PC-9 (cell line): Measurements from ENCODE around the gene MPL. TPM values are rescaled to one million over a fixed set of nuclear protein-coding genes. Genes with fewer than 3 reads are reported as not detected.

Experiments
- BruUV-seq: library from RNA; stranded (reverse); fragments of 400-500 nt; replicated peaks from 2 replicates; lab custom pipeline; 2021; lab: Mats Ljungman, UMichigan
- CTCF ChIA-PET: fragments of 300-600 bp; sonication (Branson Sonifier 250); formaldehyde crosslinking; loops from one replicate; lab custom pipeline; 2022; ENCODE audit warnings: antibody characterized with exemption; lab: Charles Lee
- POLR2A ChIA-PET: fragments of 300-600 bp; sonication (Branson Sonifier 250); formaldehyde crosslinking; loops from one replicate; lab custom pipeline; 2022; ENCODE audit warnings: antibody characterized with exemption; ENCODE audit not compliant: unreplicated experiment; lab: Charles Lee
- DNase-seq, 2 experiments: peaks; one replicate each; pipeline versions ENCODE4 v3.0.0 to v3.0.0-alpha.2; 2015 to 2022; ENCODE audit warnings: mixed read lengths in 1 of 2
- H2AFZ ChIP-seq: fragments of 200-600 bp; sonication (generic); 2 replicates; pipeline ENCODE4 v1.8.1; 2017; ENCODE audit warnings: antibody characterized with exemption
- H3F3A ChIP-seq: fragments of 200-600 bp; sonication (generic); 2 replicates; pipeline ENCODE4 v1.8.1; 2017; ENCODE audit warnings: antibody characterized with exemption, mild to moderate bottlenecking, low read depth; ENCODE audit not compliant: insufficient read depth
- H3K27ac ChIP-seq: fragments of 200-600 bp; sonication (generic); 2 replicates; pipeline ENCODE4 v1.6.1; 2016; ENCODE audit warnings: mixed run types
- H3K27me3 ChIP-seq: fragments of 200-600 bp; sonication (generic); 2 replicates; pipeline ENCODE4 v1.6.1; 2016; ENCODE audit warnings: low read depth, mixed run types; ENCODE audit not compliant: insufficient read depth
- H3K36me3 ChIP-seq: fragments of 200-600 bp; sonication (generic); 2 replicates; pipeline ENCODE4 v1.6.1; 2016; ENCODE audit warnings: low read depth, mixed run types
- H3K4me1 ChIP-seq: fragments of 200-600 bp; sonication (generic); replicated peaks from 2 replicates; pipeline ENCODE4 v1.6.1; 2016; ENCODE audit warnings: mixed run types; ENCODE audit not compliant: insufficient read depth
- H3K4me2 ChIP-seq: fragments of 200-600 bp; sonication (generic); 2 replicates; pipeline ENCODE4 v1.6.1; 2017; ENCODE audit warnings: mixed run types
- H3K4me3 ChIP-seq: fragments of 200-600 bp; sonication (generic); 2 replicates; pipeline ENCODE4 v1.6.1; 2016; ENCODE audit warnings: mixed run types
- H3K79me2 ChIP-seq: fragments of 200-600 bp; sonication (generic); 2 replicates; pipeline ENCODE4 v1.6.1; 2017; ENCODE audit warnings: low read depth, mixed run types
- H3K9me2 ChIP-seq: fragments of 200-600 bp; sonication (generic); 2 replicates; pipeline ENCODE4 v1.8.1; 2017; ENCODE audit warnings: mild to moderate bottlenecking; ENCODE audit not compliant: insufficient read depth
- H3K9me3 ChIP-seq: fragments of 200-600 bp; sonication (generic); 2 replicates; pipeline ENCODE4 v1.8.1; 2016; ENCODE audit warnings: low read depth; ENCODE audit not compliant: insufficient read depth
- H4K20me1 ChIP-seq: fragments of 200-600 bp; sonication (generic); 2 replicates; pipeline ENCODE4 v1.8.1; 2017; ENCODE audit not compliant: insufficient read depth
- CTCF ChIP-seq: fragments of 200-600 bp; sonication (generic); conservative IDR thresholded peaks from 2 replicates; pipeline ENCODE4 v1.6.1; 2017; ENCODE audit warnings: mixed run types, antibody characterized with exemption, mild to moderate bottlenecking, moderate library complexity
- EZH2 ChIP-seq: fragments of 200-600 bp; sonication (generic); IDR thresholded peaks from 2 replicates; pipeline ENCODE4 v1.8.0; 2017; ENCODE audit warnings: antibody characterized with exemption, low read depth
- intact Hi-C: fragments of 100-400 bp; cut with micrococcal nuclease; formaldehyde crosslinking; loops from one replicate; pipeline ENCODE4 v1.10.0; 2022; ENCODE audit not compliant: unreplicated experiment
- total RNA-seq: library from RNA; stranded (reverse); gene quantifications from 2 replicates; pipeline ENCODE4 v1.2.3, GENCODE V29; 2021

MPL gene
- total RNA-seq, 1 experiment from 2014 or later = 0.76 TPM

DNA sequence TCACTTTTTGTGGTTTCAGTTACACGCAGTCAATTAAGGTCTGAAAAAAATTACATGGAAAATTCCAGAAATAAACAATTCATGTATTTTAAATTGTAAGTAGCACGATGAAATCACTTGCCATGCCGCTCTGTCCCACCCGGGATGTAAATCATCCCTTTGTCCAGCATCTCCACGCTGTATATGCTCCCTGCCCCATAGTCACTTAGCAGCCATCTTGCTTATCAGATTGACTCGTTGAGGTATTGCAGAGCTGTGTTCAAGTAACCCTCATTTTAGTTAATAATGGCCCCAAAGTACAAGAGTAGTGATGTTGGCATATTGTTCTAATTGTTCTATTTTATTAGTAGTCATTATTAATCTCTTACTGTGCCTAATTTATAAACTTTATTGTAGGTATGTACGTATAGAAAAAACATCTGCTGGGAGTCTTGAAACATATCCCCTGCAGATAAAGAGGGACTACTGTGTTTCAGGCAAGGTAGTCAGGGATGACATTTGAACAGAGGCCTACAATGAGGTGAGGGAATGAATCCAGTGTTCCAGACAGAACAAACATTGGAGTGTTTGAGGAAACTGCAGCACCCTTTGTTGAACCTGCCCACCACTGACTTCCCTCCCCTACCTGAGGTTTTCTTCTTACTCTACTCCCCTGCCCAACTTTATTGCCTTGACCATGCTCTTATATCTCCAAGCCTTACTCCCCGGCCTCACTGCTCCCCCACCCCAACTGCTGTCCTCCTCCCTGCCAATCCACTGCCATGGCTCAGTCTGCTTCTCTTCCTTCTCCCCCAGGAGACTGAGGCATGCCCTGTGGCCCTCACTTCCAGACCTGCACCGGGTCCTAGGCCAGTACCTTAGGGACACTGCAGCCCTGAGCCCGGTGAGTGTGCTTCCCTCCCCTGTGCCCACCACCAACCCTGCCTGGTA is 14.1 kb downstream of the MPL start:
- Histone ChIP-seq H3K9me3 (no peaks in the 10 kb centered on the region), H3K27me3 (no peaks in the 10 kb centered on the region), H3K79me2 (no peaks in the 10 kb centered on the region), H3K9me2 (no peaks in the 10 kb centered on the region), H3F3A (peaks cover 32% of the 10 kb centered on the region), H2AFZ (no peak overlapping the region), H3K36me3 (no peaks in the 10 kb centered on the region), H3K4me3 (no peak overlapping the region), H3K4me1 (peaks cover 25% of the 10 kb centered on the region), H3K4me2 (no peak overlapping the region), H4K20me1 (no peaks in the 10 kb centered on the region), H3K27ac (no peak overlapping the region)
- ChIA-PET POLR2A (no interaction called here), CTCF (no interaction called here)
- no peak for TF ChIP-seq EZH2
- no peak for TF ChIP-seq CTCF
- intact Hi-C loops = no loop called here
- no peak for DNase-seq
- no TSS peak for BruUV-seq

GRCh38 chr1:43352351-43352705 is 14.7 kb downstream of the MPL start:
- H3K9me2 ChIP-seq = no peaks in the 10 kb centered on the region
- no peak overlapping the region for H3K4me3 ChIP-seq
- H3K27me3 ChIP-seq = no peaks in the 10 kb centered on the region
- no peak overlapping the region for H3K27ac ChIP-seq
- no peaks in the 10 kb centered on the region for H4K20me1 ChIP-seq
- H2AFZ ChIP-seq = no peak overlapping the region
- ChIA-PET CTCF (no interaction called here), POLR2A (interaction anchor here (1.0 kb wide), 1 partner anchor 67 kb away, joined by 37 read pairs; the partner anchor contains the start of gene C1orf210)
- intact Hi-C loops = no loop called here
- no peaks in the 10 kb centered on the region for H3K9me3 ChIP-seq
- H3K36me3 ChIP-seq = no peaks in the 10 kb centered on the region
- H3K79me2 ChIP-seq = peaks cover 3% of the 10 kb centered on the region; the same call in 1 of the 2 replicates
- peaks cover 36% of the 10 kb centered on the region for H3F3A ChIP-seq
- TF ChIP-seq EZH2 = no peak
- no peak for TF ChIP-seq CTCF
- peaks cover 23% of the 10 kb centered on the region for H3K4me1 ChIP-seq
- no peak overlapping the region for H3K4me2 ChIP-seq
- no TSS peak for BruUV-seq
- no peak for DNase-seq

- intact Hi-C loops = no loop called here
- H3K27ac ChIP-seq = no peak overlapping the region
- TF ChIP-seq EZH2 = no peak
- CTCF ChIA-PET = no interaction called here
- H3K4me1 ChIP-seq = peaks cover 23% of the 10 kb centered on the region
- no TSS peak for BruUV-seq
- H2AFZ ChIP-seq = no peak overlapping the region
- no peak overlapping the region for H3K4me3 ChIP-seq
- POLR2A ChIA-PET = interaction anchor here (0.6 to 1.0 kb wide), 3 partner anchors 18 to 131 kb away, joined by 3 to 37 read pairs (median 7); partner anchors contain the start of gene C1orf210
- H4K20me1 ChIP-seq = no peaks in the 10 kb centered on the region
- H3K9me2 ChIP-seq = no peaks in the 10 kb centered on the region
- no peak for DNase-seq
- H3K79me2 ChIP-seq = peaks cover 8% of the 10 kb centered on the region; the same call in 1 of the 2 replicates
- H3K9me3 ChIP-seq = no peaks in the 10 kb centered on the region
- peaks cover 38% of the 10 kb centered on the region for H3F3A ChIP-seq
- H3K27me3 ChIP-seq = no peaks in the 10 kb centered on the region
- no peak overlapping the region for H3K4me2 ChIP-seq
- no peaks in the 10 kb centered on the region for H3K36me3 ChIP-seq
Observed at GRCh38 chr1:43352881-43353280, 15.3 kb downstream of the MPL start.
